Measurements from ENCODE around the gene TTC28.
"Not testable (repeated sequence)": the region's sequence is repeated elsewhere in the genome, so short reads cannot be mapped to it uniquely, and the experiment has no call there.

- not testable (repeated sequence) for TF ChIP-seq ZNF514, CTCF, ZNF175, ZNF571 (tag by site-specific recombination; IDR thresholded peaks at IDR 0.05)
These were observed at the start of gene TTC28 for GRCh38 chr22:28679611-28680287.

Data from HEK293 (cell line).